H9 (cell line): ENCODE results near the gene SIL1. TPM values are rescaled to one million over a fixed set of nuclear protein-coding genes. Genes with fewer than 3 reads are reported as not detected.

Source experiments
- DNase-seq: peaks from one replicate; pipeline ENCODE4 v3.0.0-alpha.2; 2017
- H2AFZ ChIP-seq: one replicate; pipeline ENCODE4 v1.6.1; 2013; ENCODE audit warnings: mild to moderate bottlenecking, low read length, control low read depth, moderate library complexity
- H2AK5ac ChIP-seq: 2 replicates; pipeline ENCODE4 v1.6.1; 2013; ENCODE audit warnings: low read length, control low read depth, mixed read lengths; ENCODE audit not compliant: insufficient read length
- H2BK120ac ChIP-seq: one replicate; pipeline ENCODE4 v1.6.1; 2013; ENCODE audit warnings: low read depth, mild to moderate bottlenecking, low read length, control low read depth, inconsistent platforms; ENCODE audit not compliant: poor library complexity, severe bottlenecking
- H2BK12ac ChIP-seq: 2 replicates; pipeline ENCODE4 v1.6.1; 2013; ENCODE audit warnings: low read length, control low read depth, mixed read lengths, low read depth; ENCODE audit not compliant: insufficient read length
- H2BK15ac ChIP-seq: 2 replicates; pipeline ENCODE4 v1.6.1; 2013; ENCODE audit warnings: low read depth, low read length, control low read depth
- H2BK20ac ChIP-seq: one replicate; pipeline ENCODE4 v1.6.1; 2013; ENCODE audit warnings: low read depth, mild to moderate bottlenecking, low read length, control low read depth, inconsistent platforms; ENCODE audit not compliant: poor library complexity, severe bottlenecking
- H2BK5ac ChIP-seq: 2 replicates; pipeline ENCODE4 v1.6.1; 2013; ENCODE audit warnings: low read length, control low read depth, mixed read lengths; ENCODE audit not compliant: insufficient read length
- H3K14ac ChIP-seq: 2 replicates; pipeline ENCODE4 v1.6.1; 2013; ENCODE audit warnings: low read length, control low read depth; ENCODE audit not compliant: insufficient read depth
- H3K18ac ChIP-seq: 2 replicates; pipeline ENCODE4 v1.6.1; 2013; ENCODE audit warnings: low read depth, mild to moderate bottlenecking, mixed read lengths, low read length, control low read depth; ENCODE audit not compliant: insufficient read length
- H3K23ac ChIP-seq: 2 replicates; pipeline ENCODE4 v1.6.1; 2013; ENCODE audit warnings: low read length, control low read depth, mixed read lengths, low read depth; ENCODE audit not compliant: insufficient read length
- H3K23me2 ChIP-seq: 2 replicates; pipeline ENCODE4 v1.6.1; 2013; ENCODE audit warnings: low read depth, mild to moderate bottlenecking, mixed read lengths, low read length, control low read depth; ENCODE audit not compliant: insufficient read length, poor library complexity, severe bottlenecking
- H3K27ac ChIP-seq: 2 replicates; pipeline ENCODE4 v1.5.1; 2013; ENCODE audit warnings: low read length, control low read depth, mixed read lengths, low read depth; ENCODE audit not compliant: insufficient read length
- H3K27me3 ChIP-seq: 2 replicates; pipeline ENCODE4 v1.6.1; 2013; ENCODE audit warnings: low read length, control low read depth, inconsistent platforms; ENCODE audit not compliant: insufficient read depth
- H3K4ac ChIP-seq: 2 replicates; pipeline ENCODE4 v1.6.1; 2013; ENCODE audit warnings: low read depth, mild to moderate bottlenecking, control low read depth, inconsistent platforms, low read length, moderate library complexity
- H3K4me1 ChIP-seq: 2 replicates; pipeline ENCODE4 v1.6.1; 2013; ENCODE audit warnings: low read length, control low read depth, inconsistent platforms; ENCODE audit not compliant: insufficient read depth
- H3K4me2 ChIP-seq: 2 replicates; pipeline ENCODE4 v1.6.1; 2013; ENCODE audit warnings: low read length, control low read depth, mixed read lengths; ENCODE audit not compliant: insufficient read length, insufficient read depth
- H3K56ac ChIP-seq: 2 replicates; pipeline ENCODE4 v1.6.1; 2013; ENCODE audit warnings: low read depth, mild to moderate bottlenecking, mixed read lengths, low read length, control low read depth; ENCODE audit not compliant: insufficient read length
- H3K79me1 ChIP-seq: 2 replicates; pipeline ENCODE4 v1.6.1; 2013; ENCODE audit warnings: low read depth, mild to moderate bottlenecking, moderate library complexity, low read length, control low read depth, inconsistent platforms; ENCODE audit not compliant: insufficient read depth, poor library complexity, severe bottlenecking
- H3K79me2 ChIP-seq: 2 replicates; pipeline ENCODE4 v1.6.1; 2013; ENCODE audit warnings: low read length, control low read depth, inconsistent platforms; ENCODE audit not compliant: insufficient read depth
- H3K9ac ChIP-seq: 2 replicates; pipeline ENCODE4 v1.6.1; 2013; ENCODE audit warnings: low read length, control low read depth, mixed read lengths; ENCODE audit not compliant: insufficient read length; ENCODE audit errors: extremely low read depth
- H3K9me3 ChIP-seq: one replicate; pipeline ENCODE4 v1.6.1; 2013; ENCODE audit warnings: low read depth, low read length, inconsistent platforms; ENCODE audit not compliant: control insufficient read depth
- H3T11ph ChIP-seq: one replicate; pipeline ENCODE4 v1.6.1; 2013; ENCODE audit warnings: mild to moderate bottlenecking, low read length, control low read depth, inconsistent platforms
- H4K20me1 ChIP-seq: one replicate; pipeline ENCODE4 v1.6.1; 2013; ENCODE audit not compliant: control insufficient read depth, insufficient read length, insufficient read depth
- H4K5ac ChIP-seq: 2 replicates; pipeline ENCODE4 v1.6.1; 2013; ENCODE audit warnings: low read depth, mild to moderate bottlenecking, mixed read lengths, low read length, control low read depth; ENCODE audit not compliant: insufficient read length
- H4K8ac ChIP-seq: replicated peaks from 2 replicates; pipeline ENCODE4 v1.6.1; 2013; ENCODE audit warnings: low read length, control low read depth, mixed read lengths, low read depth; ENCODE audit not compliant: insufficient read length
- H4K91ac ChIP-seq: 2 replicates; pipeline ENCODE4 v1.6.1; 2013; ENCODE audit warnings: low read depth, mild to moderate bottlenecking, moderate library complexity, mixed read lengths, low read length, control low read depth; ENCODE audit not compliant: insufficient read length
- H3K27ac Mint-ChIP-seq, 3 experiments: 2 replicates in 2 of 3; 3 replicates in 1 of 3; pipeline ENCODE4 v1.8.0; 2020 to 2021; ENCODE audit warnings: mixed read lengths in 3 of 3, mild to moderate bottlenecking in 1 of 3, moderate library complexity in 1 of 3
- H3K27me3 Mint-ChIP-seq: 2 replicates; pipeline ENCODE4 v1.8.0; 2021; ENCODE audit warnings: low read depth, mild to moderate bottlenecking, moderate library complexity, mixed read lengths
- H3K36me3 Mint-ChIP-seq, 3 experiments: 2 replicates in 2 of 3; 3 replicates in 1 of 3; pipeline ENCODE4 v1.8.0; 2020 to 2021; ENCODE audit warnings: low read depth in 3 of 3, mixed read lengths in 3 of 3; ENCODE audit not compliant: insufficient read depth in 1 of 3
- H3K4me1 Mint-ChIP-seq, 2 experiments: 2 replicates each; pipeline ENCODE4 v1.8.0; 2020; ENCODE audit warnings: mixed read lengths in 2 of 2
- H3K4me3 Mint-ChIP-seq, 2 experiments: 2 replicates in 1 of 2; 3 replicates in 1 of 2; pipeline ENCODE4 v1.8.0; 2020 to 2021; ENCODE audit warnings: mild to moderate bottlenecking in 2 of 2, mixed read lengths in 2 of 2, moderate library complexity in 1 of 2
- H3K9me3 Mint-ChIP-seq, 2 experiments: 2 replicates in 1 of 2; 3 replicates in 1 of 2; pipeline ENCODE4 v1.8.0; 2020; ENCODE audit warnings: mild to moderate bottlenecking in 2 of 2, mixed read lengths in 2 of 2, moderate library complexity in 1 of 2
- WGBS: extraction: QIAGEN DNeasy Blood & Tissue Kit; methylation state at CpG from one replicate; pipeline ENCODE4 v1.1.7; 2013; ENCODE audit warnings: missing lambda C conversion rate, low lambda C conversion rate, mixed read lengths; ENCODE audit not compliant: insufficient read length; ENCODE audit errors: extremely low coverage; 5-methylcytosine and 5-hydroxymethylcytosine counted together
- total RNA-seq: library from RNA; stranded (reverse); gene quantifications from 2 replicates; pipeline ENCODE4 v1.2.1, GENCODE V29; 2021
- TF ChIP-seq, protein P1 (sequence below): fragments of 200-600 bp; sonication (generic); conservative IDR thresholded peaks from 3 replicates; pipeline ENCODE4 v1.8.0; 2021; ENCODE audit warnings: antibody characterized with exemption, mild to moderate bottlenecking

SIL1 gene
- total RNA-seq, 1 experiment from 2014 or later: 10.6 TPM

DNA sequence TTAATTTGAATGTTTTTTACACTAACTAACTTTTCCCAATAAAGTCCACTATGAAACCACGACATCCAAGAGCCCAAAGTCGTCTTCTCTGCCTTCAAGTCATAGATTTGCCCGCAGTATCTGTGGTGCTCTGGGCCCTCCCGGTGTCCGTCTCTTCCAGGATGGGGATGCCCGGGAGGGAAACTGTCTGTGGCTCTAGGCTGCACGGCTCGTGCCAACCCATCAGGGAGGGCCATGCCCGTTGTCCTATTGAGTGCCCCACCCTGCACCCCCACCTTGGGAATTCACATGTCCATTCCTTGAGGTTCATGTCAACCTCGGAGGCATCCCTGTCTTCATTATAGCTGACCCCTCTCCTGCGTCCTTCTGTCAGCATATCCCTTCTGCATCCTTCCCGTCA is 263.2 kb downstream of the SIL1 start:
- Histone ChIP-seq H2BK15ac (no peak overlapping the region), H4K20me1 (no peaks in the 10 kb centered on the region), H3K23me2 (no peaks in the 10 kb centered on the region), H3K56ac (no peak overlapping the region), H3K4ac (no peak overlapping the region), H3K27ac (no peak overlapping the region), H2BK12ac (no peak overlapping the region), H3K4me1 (no peaks in the 10 kb centered on the region; the same call in 1 of the 2 replicates), H2BK120ac (no peak overlapping the region), H2AK5ac (no peak overlapping the region), H3T11ph (no peak overlapping the region), H3K14ac (no peak overlapping the region), H4K91ac (no peak overlapping the region), H2AFZ (no peak overlapping the region), H3K79me2 (no peaks in the 10 kb centered on the region), H2BK20ac (no peak overlapping the region), H2BK5ac (no peak overlapping the region), H3K4me2 (no peak overlapping the region), H3K9ac (no peak overlapping the region), H3K27me3 (no peaks in the 10 kb centered on the region), H3K23ac (no peak overlapping the region), H4K5ac (no peak overlapping the region), H3K79me1 (no peaks in the 10 kb centered on the region), H3K18ac (no peak overlapping the region), H3K9me3 (no peaks in the 10 kb centered on the region), H4K8ac (no peak overlapping the region)
- Mint-ChIP-seq H3K36me3 (peaks cover 41 to 62% (median 52%) of the 10 kb centered on the region in 3 experiments; a peak in 6 of 7 replicates), H3K9me3 (no peaks in the 10 kb centered on the region), H3K27ac (peak overlapping the region in 1 of 3 experiments; percentile 42; a peak in 4 of 7 replicates), H3K27me3 (peaks cover 2% of the 10 kb centered on the region; the same call in 1 of the 2 replicates), H3K4me1 (peaks cover 32 to 42% of the 10 kb centered on the region in 2 experiments), H3K4me3 (no peak overlapping the region)
- DNase-seq: no peak
- TF ChIP-seq, protein P1, sequence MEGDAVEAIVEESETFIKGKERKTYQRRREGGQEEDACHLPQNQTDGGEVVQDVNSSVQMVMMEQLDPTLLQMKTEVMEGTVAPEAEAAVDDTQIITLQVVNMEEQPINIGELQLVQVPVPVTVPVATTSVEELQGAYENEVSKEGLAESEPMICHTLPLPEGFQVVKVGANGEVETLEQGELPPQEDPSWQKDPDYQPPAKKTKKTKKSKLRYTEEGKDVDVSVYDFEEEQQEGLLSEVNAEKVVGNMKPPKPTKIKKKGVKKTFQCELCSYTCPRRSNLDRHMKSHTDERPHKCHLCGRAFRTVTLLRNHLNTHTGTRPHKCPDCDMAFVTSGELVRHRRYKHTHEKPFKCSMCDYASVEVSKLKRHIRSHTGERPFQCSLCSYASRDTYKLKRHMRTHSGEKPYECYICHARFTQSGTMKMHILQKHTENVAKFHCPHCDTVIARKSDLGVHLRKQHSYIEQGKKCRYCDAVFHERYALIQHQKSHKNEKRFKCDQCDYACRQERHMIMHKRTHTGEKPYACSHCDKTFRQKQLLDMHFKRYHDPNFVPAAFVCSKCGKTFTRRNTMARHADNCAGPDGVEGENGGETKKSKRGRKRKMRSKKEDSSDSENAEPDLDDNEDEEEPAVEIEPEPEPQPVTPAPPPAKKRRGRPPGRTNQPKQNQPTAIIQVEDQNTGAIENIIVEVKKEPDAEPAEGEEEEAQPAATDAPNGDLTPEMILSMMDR: no peak
- WGBS: no CpG with 5 or more reads among the region's 12 CpGs
